NCI-H748 (cell line): ENCODE measurements around the gene ITGA11.

Experiments
- DNase-seq: peaks from one replicate; lab custom pipeline; 2025; ENCODE audit not compliant: unreplicated experiment; lab: John Stamatoyannopoulos, UW

The ITGA11 gene

GRCh38 chr15:68313501-68314410, 118.2 kb downstream of the ITGA11 start:
- no peak for DNase-seq

- no peak for DNase-seq
Measured at GRCh38 chr15:68312701-68313204, 119.2 kb downstream of the ITGA11 start.

GRCh38 chr15:68311859-68312557, 120.0 kb downstream of the ITGA11 start:
- DNase-seq, result no peak

- no peak for DNase-seq
Measured at GRCh38 chr15:68311464-68311835, 120.5 kb downstream of the ITGA11 start.

- no peak for DNase-seq
Measured at GRCh38 chr15:68310804-68311463, 121.0 kb downstream of the ITGA11 start.

- DNase-seq, result no peak
Measured at GRCh38 chr15:68310178-68310803, 121.7 kb downstream of the ITGA11 start.

GRCh38 chr15:68309024-68309423, 122.9 kb downstream of the ITGA11 start:
- no peak for DNase-seq

- no peak for DNase-seq
Measured at GRCh38 chr15:68307131-68307928, 124.6 kb downstream of the ITGA11 start.

- no peak for DNase-seq
Measured at GRCh38 chr15:68305420-68305871, 126.5 kb downstream of the ITGA11 start.

- no peak for DNase-seq
Measured at GRCh38 chr15:68304589-68305337, 127.2 kb downstream of the ITGA11 start.

- no peak for DNase-seq
Measured at GRCh38 chr15:68303560-68304436, 128.2 kb downstream of the ITGA11 start.

- DNase-seq, result no peak
Measured at GRCh38 chr15:68303134-68303533, 128.8 kb downstream of the ITGA11 start.

- no peak for DNase-seq
Measured at GRCh38 chr15:68302729-68303128, 129.2 kb downstream of the ITGA11 start.

GRCh38 chr15:68301301-68301700, 130.7 kb downstream of the ITGA11 start:
- DNase-seq, result no peak

GRCh38 chr15:68300115-68300940, 131.6 kb downstream of the ITGA11 start:
- no peak for DNase-seq

GRCh38 chr15:68299436-68299835, 132.5 kb downstream of the ITGA11 start:
- no peak for DNase-seq

GRCh38 chr15:68298882-68299381, 133.0 kb downstream of the ITGA11 start:
- DNase-seq, result no peak
